Neuron (in vitro differentiated cells): Measurements from ENCODE around the gene CASP14.
"Not testable (repeated sequence)": the region's sequence is repeated elsewhere in the genome, so short reads cannot be mapped to it uniquely, and the experiment has no call there.

Experiments
- H2AFZ ChIP-seq: one replicate; pipeline ENCODE4 v1.6.1; 2013; ENCODE audit warnings: low read depth, mild to moderate bottlenecking, inconsistent platforms, low read length, moderate library complexity
- H3K27me3 ChIP-seq: one replicate; pipeline ENCODE4 v1.6.1; 2013; ENCODE audit warnings: low read length; ENCODE audit not compliant: insufficient read depth
- H3K36me3 ChIP-seq: one replicate; pipeline ENCODE4 v1.6.1; 2013; ENCODE audit warnings: low read length; ENCODE audit not compliant: insufficient read depth
- H3K4me1 ChIP-seq: one replicate; pipeline ENCODE4 v1.6.1; 2013; ENCODE audit warnings: low read length; ENCODE audit not compliant: insufficient read depth
- H3K4me3 ChIP-seq: 2 replicates; pipeline ENCODE4 v1.5.1; 2013; ENCODE audit warnings: mild to moderate bottlenecking, low read length, moderate library complexity
- H3K9me3 ChIP-seq: one replicate; pipeline ENCODE4 v1.6.1; 2013; ENCODE audit warnings: low read length

The CASP14 gene, protein sequence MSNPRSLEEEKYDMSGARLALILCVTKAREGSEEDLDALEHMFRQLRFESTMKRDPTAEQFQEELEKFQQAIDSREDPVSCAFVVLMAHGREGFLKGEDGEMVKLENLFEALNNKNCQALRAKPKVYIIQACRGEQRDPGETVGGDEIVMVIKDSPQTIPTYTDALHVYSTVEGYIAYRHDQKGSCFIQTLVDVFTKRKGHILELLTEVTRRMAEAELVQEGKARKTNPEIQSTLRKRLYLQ

GRCh38 chr19:15048885-15049541, at the start of gene CASP14:
Gene CASP14, plus strand, starts transcription at chr19:15049480. Its CDS starts 2,772 bp downstream, at chr19:15052252.
- peaks cover 3% of the 10 kb centered on the region for H3K27me3 ChIP-seq

DNA sequence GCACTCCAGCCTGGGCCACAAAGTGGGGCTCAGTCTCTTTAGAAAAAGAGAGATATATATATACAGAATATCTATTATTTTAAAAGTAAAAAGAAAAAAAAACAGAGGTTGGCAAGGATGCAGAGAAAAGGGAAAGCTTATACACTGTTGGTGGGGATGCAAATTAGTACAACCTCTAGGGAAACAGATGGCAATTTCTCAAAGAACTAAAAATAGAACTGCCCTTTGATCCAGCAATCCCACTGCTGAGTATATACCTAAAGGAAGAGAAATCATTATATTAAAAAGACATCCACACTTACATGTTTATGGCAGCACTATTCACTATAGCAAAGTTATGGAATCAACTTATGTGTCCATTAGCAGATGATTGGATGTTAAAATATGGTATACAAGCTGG, 41.0 kb upstream of the CASP14 start:
- peaks cover 5% of the 10 kb centered on the region for H3K4me1 ChIP-seq
- H3K9me3 ChIP-seq = no peaks in the 10 kb centered on the region
- H2AFZ ChIP-seq = no peak overlapping the region
- H3K36me3 ChIP-seq = no peaks in the 10 kb centered on the region
- no peak overlapping the region for H3K4me3 ChIP-seq
- peaks cover 10% of the 10 kb centered on the region for H3K27me3 ChIP-seq

More at GRCh38 chr19:15048885-15049541, at the start of gene CASP14:
- H3K9me3 ChIP-seq = no peaks in the 10 kb centered on the region
- no peaks in the 10 kb centered on the region for H3K4me1 ChIP-seq
- no peak within 1 kb of the TSS for H2AFZ ChIP-seq
- H3K36me3 ChIP-seq = no peaks in the 10 kb centered on the region
- H3K4me3 ChIP-seq = no peak within 1 kb of the TSS

- Histone ChIP-seq H3K4me1 (peaks cover 5% of the 10 kb centered on the region), H3K36me3 (no peaks in the 10 kb centered on the region), H2AFZ (no peak overlapping the region), H3K4me3 (peak overlapping the region; percentile 5), H3K9me3 (no peaks in the 10 kb centered on the region), H3K27me3 (peaks cover 9% of the 10 kb centered on the region)
Measured at GRCh38 chr19:15010501-15011300, 38.6 kb upstream of the CASP14 start.

- Histone ChIP-seq H3K4me1 (peaks cover 5% of the 10 kb centered on the region), H3K4me3 (no peak overlapping the region), H2AFZ (no peak overlapping the region), H3K36me3 (no peaks in the 10 kb centered on the region), H3K27me3 (peaks cover 7% of the 10 kb centered on the region), H3K9me3 (no peaks in the 10 kb centered on the region)
Measured at GRCh38 chr19:15014579-15014978, 34.7 kb upstream of the CASP14 start.

DNA sequence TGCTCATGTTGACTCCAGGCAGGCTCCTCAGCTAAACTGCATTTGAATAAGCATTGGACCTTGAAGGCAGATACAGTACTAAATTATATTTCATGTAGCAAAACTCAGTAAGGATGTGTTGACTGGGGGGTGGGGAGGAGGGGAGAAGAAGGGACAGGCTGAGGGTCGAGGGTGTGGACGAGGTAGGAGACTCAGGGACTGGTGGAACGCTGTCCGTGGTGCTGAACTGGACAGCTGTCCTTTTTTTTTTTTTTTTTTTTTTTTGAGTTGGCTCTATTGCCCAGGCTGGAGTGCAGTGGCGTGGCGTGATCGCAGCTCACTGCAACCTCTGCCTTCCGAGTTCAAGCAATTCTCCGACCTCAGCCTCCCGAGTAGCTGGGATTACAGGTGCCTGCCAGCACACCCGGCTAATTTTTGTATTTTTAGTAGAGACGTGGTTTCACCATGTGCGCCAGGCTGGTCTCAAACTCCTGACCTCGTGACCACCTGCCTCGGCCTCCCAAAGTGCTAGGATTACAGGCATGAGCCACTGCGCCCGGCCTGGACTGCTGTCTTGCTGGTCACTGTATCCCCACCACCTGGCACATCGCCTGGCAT, 33.2 kb upstream of the CASP14 start:
- H3K4me1 ChIP-seq = peaks cover 2% of the 10 kb centered on the region
- no peaks in the 10 kb centered on the region for H3K9me3 ChIP-seq
- peaks cover 9% of the 10 kb centered on the region for H3K27me3 ChIP-seq
- H3K36me3 ChIP-seq = no peaks in the 10 kb centered on the region
- H3K4me3 ChIP-seq = no peak overlapping the region
- H2AFZ ChIP-seq = no peak overlapping the region

- not testable (repeated sequence) for H3K36me3 ChIP-seq, H3K27me3 ChIP-seq, H3K9me3 ChIP-seq, H3K4me1 ChIP-seq, H3K4me3 ChIP-seq, H2AFZ ChIP-seq
Measured at GRCh38 chr19:15018836-15019235, 30.4 kb upstream of the CASP14 start.

DNA sequence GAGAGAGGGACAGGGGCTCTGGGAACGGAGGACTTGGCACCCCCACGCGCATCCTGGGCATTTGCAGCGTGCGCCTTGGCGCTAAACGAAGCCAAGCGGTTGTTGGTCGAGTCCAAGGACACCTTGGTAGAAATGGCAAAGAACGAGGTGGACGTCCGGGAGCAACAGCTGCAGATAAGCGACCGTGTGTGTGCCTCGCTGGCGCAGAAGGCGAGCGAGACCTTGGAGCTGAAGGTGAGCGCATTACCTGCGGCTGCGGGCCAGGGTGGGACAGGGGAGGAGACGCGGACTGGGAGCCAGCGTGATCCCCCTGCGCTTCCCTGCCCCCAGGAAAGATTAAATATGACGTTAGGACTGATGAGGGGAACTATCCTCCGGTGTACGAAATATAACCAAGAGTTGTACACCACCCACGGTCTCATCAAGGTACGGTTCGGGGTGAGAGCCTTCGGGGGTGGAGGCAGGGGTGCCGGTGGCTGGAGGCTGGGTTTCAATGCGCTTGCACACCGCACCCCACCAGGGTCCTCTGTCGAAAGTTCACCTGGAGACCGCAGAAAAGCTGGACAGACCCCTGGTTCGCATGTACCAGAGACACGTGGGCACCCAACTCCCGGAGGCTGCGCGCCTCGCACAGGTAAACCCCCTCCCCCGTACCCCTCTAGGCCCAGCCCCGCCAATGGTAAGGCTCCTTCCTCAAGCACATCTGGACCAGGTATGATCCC, 27.8 kb upstream of the CASP14 start:
- H3K4me1 ChIP-seq = no peaks in the 10 kb centered on the region

DNA sequence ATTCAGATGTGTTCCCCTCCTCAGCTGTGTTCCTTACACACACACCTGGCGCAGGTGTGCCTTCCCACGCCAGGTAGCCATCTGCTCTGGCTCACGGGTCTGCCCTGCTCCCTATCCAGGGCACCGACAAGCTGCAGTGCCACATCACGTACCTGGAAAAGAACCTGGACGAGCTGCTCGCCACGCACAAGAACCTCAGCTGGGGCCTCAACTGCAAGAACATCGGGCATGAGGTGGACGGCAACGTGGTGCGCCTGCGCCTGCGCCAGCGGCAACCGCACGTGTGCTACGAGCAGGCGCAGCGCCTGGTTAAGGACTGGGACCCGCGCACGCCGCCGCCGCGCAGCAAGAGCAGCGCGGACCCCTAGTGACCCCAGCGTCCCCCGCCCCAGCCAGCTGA, 26.5 kb upstream of the CASP14 start:
- Histone ChIP-seq H3K4me3 (no peak overlapping the region), H2AFZ (no peak overlapping the region), H3K27me3 (peaks cover 10% of the 10 kb centered on the region), H3K9me3 (no peaks in the 10 kb centered on the region), H3K4me1 (no peaks in the 10 kb centered on the region), H3K36me3 (no peaks in the 10 kb centered on the region)

More for the DNA sequence above, 27.8 kb upstream of the CASP14 start:
- H3K9me3 ChIP-seq = no peaks in the 10 kb centered on the region
- H3K4me3 ChIP-seq = no peak overlapping the region
- H2AFZ ChIP-seq = no peak overlapping the region
- H3K27me3 ChIP-seq = peaks cover 8% of the 10 kb centered on the region
- no peaks in the 10 kb centered on the region for H3K36me3 ChIP-seq

- H3K9me3 ChIP-seq = no peaks in the 10 kb centered on the region
- no peak overlapping the region for H2AFZ ChIP-seq
- H3K36me3 ChIP-seq = no peaks in the 10 kb centered on the region
- no peaks in the 10 kb centered on the region for H3K4me1 ChIP-seq
- peaks cover 10% of the 10 kb centered on the region for H3K27me3 ChIP-seq
- no peak overlapping the region for H3K4me3 ChIP-seq
Measured at GRCh38 chr19:15025217-15025616, 24.1 kb upstream of the CASP14 start.

DNA sequence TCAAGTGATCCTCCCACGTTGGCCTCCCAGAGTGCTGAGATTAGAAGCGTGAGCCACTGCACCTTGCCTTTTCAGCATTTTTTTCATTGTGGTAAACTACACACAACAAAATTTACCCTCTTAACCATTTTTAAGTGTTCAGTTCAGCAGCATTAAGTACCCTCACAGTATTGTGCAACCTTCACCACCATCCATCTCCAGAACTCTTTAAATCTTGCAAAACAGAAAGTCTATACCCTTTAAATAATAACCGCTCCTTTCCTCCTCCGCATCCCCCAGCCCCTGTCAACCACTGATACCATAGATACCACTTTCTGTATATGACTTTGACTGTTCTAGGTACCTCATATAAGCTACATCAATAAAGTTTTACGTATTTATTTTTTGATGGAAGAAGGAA, 20.8 kb upstream of the CASP14 start:
- no peak overlapping the region for H3K4me3 ChIP-seq
- no peaks in the 10 kb centered on the region for H3K9me3 ChIP-seq
- peaks cover 5% of the 10 kb centered on the region for H3K27me3 ChIP-seq
- no peaks in the 10 kb centered on the region for H3K4me1 ChIP-seq
- no peak overlapping the region for H2AFZ ChIP-seq
- no peaks in the 10 kb centered on the region for H3K36me3 ChIP-seq

DNA sequence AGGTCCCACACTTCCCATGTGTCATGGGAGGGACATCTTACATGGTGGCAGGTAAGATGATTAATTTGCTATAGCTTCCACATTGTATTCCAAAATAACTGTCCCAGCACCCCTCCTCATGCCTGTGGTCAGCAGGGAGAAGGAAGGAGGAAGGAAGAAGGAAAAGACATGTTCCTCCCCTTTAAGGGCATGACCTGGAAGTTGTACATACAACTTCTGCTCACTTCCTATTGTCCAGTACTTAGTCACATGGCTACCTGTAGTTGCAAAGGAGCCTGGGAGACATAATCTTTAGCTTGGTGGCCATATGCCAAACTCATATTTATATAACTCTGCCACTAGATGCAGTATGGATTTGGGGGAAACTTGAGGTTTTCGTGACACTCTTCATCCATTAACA, 17.6 kb upstream of the CASP14 start:
- H3K36me3 ChIP-seq = no peaks in the 10 kb centered on the region
- H3K4me1 ChIP-seq = no peaks in the 10 kb centered on the region
- H3K9me3 ChIP-seq = no peaks in the 10 kb centered on the region
- peaks cover 2% of the 10 kb centered on the region for H3K27me3 ChIP-seq
- H2AFZ ChIP-seq = no peak overlapping the region
- H3K4me3 ChIP-seq = no peak overlapping the region

- H3K36me3 ChIP-seq = no peaks in the 10 kb centered on the region
- no peak overlapping the region for H2AFZ ChIP-seq
- H3K27me3 ChIP-seq = peaks cover 8% of the 10 kb centered on the region
- no peaks in the 10 kb centered on the region for H3K9me3 ChIP-seq
- H3K4me3 ChIP-seq = no peak overlapping the region
- no peaks in the 10 kb centered on the region for H3K4me1 ChIP-seq
Measured at GRCh38 chr19:15035795-15036311, 13.4 kb upstream of the CASP14 start.
